Measurements from ENCODE around the gene INF2. TPM values are rescaled to one million over a fixed set of nuclear protein-coding genes. Genes with fewer than 3 reads are reported as not detected.

The INF2 gene
- total RNA-seq, 1 donor: 37.4 TPM

DNA sequence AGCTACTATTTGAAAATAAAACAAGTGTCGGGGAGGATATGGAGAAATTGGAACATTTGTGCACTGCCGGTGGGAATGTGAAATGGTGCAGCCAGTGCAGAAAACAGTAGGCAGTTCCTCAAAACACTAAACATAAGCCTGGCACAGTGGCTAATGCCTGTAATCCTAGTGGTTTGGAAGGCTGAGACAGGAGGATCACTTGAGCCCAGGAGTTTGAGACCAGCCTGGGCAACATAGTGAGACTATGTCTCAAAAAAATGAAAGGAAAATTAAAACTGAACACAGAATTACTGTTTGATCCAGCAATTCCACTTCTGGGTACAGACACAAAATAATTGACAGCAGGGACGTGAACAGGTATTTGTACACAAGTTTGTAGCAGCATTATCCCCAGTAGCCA is 76.1 kb downstream of the INF2 start:
- DNase-seq (ENCODE audit: low read depth in 2 of 3, low spot score in 2 of 3): no peak

DNA sequence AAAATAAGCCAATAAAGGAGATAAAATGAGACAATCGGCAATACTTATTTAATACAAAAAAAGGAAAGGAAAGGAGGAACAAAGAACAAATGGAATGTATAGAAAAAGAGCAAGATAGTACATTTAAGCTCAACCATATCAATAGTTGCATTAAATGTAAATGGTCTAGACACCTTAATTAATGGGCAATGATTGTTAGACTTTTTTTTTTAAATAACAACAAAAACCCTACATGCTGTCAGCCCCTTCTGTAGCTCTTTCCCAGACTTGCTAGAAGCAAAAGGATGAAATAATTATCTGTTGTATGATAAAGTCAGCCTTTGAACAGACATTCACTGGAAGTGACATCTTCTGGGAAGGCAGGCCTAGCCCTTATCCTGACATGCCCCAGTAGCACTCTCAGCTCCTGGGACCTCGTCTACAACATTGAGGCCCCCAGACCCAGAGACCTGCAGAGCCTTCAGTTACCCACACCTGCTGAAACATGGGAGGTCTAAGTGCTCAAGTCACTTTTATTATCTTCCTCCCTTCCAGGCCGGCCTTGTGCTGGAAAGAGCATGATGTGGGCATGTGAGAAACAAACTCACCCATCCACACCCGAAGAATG is 76.9 kb downstream of the INF2 start:
- DNase-seq (ENCODE audit: low read depth in 2 of 3, low spot score in 2 of 3): no peak

DNA sequence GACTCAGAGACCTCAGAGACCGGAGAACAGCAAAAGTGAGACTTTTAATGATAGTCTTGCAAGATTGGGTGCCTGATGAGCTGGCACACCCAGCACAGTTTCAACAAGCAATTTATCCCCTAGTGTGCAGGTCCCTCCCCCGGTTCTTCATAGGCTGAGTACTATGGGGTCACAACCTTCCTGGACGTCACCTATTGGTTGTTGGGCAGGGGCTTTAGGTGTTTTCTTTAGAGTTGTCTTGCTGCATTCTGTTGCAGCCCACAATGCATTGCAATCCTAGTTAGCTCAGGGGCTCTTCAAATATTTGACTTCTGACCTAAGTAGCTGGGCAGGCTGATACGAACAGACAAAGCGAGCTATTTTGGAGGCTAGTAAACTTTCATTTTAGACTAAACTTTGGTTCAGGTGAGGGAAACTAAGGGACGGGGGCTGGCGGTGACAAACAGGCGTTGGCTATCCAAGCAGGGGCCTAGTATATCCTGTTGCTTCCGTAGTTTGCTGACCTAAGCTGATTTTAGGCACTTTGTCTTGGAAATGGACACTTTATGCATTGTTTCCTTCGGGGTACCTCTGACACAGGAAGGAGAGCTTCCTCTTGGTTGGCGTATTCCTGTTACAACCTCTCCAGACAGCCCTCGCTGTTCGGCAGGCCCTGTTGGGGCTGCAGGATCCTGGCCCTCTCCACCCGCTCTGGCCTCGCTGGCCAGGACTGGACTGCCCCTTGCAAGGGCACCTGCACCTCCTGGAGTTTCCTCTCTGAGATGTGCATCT is 77.6 kb downstream of the INF2 start:
- DNase-seq (ENCODE audit: low read depth in 2 of 3, low spot score in 2 of 3): no peak

DNA sequence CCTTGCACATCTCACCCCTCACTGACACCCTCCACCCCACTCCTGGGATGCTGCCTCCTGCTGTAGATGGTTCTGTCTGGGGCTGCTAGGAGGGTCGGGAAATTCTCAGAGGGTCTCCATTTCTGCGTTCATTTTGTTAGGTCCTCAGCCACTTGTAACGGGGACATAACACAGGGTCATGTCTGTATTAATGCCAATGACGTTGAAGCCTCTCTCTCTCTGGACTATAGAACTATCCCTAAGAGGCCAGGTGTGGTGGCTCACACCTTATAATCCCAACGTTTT is 78.2 kb downstream of the INF2 start:
- no peak for DNase-seq (ENCODE audit: low read depth in 2 of 3, low spot score in 2 of 3)

DNA sequence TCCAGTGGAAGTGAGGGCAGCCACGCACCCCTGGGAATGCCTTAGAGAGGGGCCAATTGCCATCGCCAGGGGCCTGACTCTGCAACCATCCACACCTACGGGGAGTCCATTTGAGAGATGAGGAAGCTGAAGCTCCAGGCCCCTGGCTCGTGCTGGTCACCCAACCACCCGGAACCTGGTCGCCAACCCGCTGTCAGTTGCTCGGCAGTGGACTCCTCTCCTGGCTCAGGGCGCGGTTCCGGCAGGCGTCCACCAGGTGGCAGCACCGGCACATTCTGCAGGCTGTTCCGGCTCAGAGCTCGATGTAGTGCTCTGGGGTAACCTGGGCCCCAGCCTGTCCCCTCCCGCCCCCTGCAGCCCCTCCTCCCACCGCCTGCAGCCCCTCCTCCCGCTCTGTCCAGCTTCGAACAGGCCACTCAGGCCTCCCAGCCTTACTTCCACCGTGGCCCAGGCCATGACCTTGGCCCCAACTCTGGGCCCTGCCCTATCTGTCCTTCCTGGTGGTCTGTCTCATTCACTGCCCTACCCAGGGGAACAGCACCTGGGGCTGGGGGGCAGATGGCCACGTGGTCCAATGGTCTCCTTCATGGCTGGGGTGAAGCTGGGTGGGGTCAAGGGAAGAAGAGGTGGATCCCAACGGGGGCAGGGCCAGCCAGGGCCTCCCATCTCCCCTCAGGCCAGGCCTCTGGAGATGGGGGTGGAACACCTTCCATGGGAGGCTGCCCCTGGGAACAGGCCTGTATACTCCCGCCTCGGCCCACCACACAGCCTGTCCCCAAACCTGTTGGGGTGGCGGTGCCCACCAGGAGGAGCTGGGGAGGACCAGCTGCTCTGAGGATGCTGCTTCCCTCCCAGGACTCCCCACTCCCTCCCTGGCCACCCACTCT is 79.3 kb downstream of the INF2 start:
- peak; percentile 77 to 86 (median 80) for DNase-seq (ENCODE audit: low read depth in 2 of 3, low spot score in 2 of 3)

DNA sequence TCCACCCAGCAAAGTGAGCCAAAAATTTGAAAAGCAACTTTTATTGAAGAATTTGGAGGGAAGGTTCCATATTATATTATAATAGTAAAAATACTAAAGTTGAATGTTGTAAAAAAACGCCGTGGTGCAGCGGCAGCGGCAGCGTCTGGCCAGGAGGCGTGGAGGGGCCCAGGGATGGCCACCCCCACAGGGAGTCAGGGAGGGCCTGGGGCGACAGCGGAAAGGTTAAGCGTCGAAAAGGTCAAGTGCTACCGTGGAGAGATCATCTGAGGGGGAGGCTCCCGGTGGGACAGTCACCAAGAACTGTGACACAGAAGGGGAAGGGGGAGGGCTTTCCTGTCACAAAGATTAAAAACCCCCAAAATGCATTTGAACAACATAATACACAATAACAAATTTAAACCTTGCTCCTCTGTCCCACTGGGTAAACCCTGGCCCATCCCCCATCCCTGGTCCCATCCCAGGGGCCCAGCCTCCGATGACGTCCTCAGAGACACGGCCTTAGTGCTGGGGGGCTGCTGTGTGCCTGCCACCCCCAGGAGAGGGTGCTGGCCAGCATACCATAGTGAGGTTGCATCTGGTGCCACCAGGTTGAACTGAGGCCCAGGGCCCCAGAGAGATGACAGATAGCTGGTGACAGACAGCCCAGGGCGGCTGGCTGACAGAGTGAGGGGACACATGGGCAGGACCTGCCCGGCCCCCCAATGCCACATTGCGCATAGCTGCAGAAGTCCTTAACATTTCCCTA is 80.1 kb downstream of the INF2 start:
- no peak for DNase-seq (ENCODE audit: low read depth in 2 of 3, low spot score in 2 of 3)

DNA sequence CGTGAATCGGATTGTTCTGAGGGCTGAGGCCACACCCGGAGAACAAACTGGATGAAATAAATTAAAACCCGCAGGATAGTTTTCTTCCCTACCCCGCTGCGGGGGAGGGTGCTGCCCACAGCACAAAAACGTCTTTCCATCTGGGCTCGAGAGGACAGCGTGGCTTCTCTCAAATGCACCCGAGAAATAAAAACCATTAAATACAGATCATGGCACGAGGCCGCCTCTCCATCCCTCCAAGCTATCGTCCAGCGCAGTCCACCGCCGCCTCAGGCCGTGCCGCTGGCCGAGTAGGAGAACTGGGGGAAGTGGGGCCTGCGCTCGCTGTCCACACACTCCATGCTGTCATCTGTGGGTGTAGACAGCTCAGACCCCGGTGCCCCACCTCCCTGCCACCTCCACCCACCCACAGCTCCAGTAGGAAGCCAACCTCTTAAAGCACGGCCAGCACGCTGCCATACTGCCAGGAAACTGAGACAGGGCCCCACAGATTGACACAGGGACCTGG is 80.7 kb downstream of the INF2 start:
- DNase-seq (ENCODE audit: low read depth in 2 of 3, low spot score in 2 of 3): no peak

DNA sequence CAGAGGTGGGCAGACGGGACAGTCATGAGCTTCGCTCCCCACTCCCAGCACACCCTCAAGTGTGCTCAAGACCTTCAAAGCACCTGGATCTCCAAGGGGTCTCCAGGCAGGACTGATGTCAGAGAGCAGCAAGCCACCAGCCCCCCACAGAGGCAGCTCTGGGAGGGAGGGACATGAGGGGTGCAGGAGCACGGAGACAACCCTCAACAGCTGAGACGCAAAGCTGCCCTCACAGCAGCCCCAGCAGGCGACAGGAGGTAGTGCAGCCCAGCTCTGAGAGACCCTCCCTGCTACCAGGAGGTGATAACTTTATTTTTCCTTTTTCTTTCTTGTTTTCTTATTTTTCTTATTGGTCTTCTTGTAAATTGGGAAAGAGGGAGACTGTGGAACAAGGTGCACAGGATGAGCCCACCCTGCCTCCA is 81.4 kb downstream of the INF2 start:
- DNase-seq (ENCODE audit: low read depth in 2 of 3, low spot score in 2 of 3): no peak

DNA sequence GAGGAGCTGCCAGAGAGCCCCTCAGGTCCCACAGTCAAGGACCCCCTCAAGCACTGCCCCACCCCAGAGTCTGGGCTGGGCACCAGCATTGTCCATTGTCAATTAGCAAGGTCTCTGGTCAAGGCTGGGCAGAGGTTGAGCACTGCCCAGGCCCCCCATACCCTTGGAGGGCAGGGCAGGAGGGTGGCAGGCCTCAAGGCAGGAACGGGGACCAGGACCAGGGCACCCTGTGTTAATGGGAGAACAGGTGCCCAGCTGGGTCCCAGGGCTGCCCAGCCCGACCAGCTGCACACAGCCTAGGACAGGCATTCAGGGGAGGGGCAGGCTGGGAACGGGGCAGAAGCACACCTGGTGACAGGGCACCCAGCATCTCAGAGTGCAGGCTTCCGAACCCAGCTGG is 82.0 kb downstream of the INF2 start:
- no peak for DNase-seq (ENCODE audit: low read depth in 2 of 3, low spot score in 2 of 3)

Small RNA genes within 50 kb of the gene (small RNA-seq; reads per million reads assigned to genes)
- gene MIR4710: not detected

Other genes with a start within 250 kb of the INF2 start
- gene C14orf180, start 109.9 kb upstream of the INF2 start, total RNA-seq: not detected
- not detected for gene TMEM179, start 84.8 kb upstream of the INF2 start, total RNA-seq
- 3.8 TPM for gene ADSS1, start 34.6 kb downstream of the INF2 start, total RNA-seq
- 89.9 TPM for gene SIVA1, start 63.5 kb downstream of the INF2 start, total RNA-seq
- 130 TPM for gene AKT1, start 106.1 kb downstream of the INF2 start, total RNA-seq
- gene ZBTB42, start 111.5 kb downstream of the INF2 start, total RNA-seq: 11.8 TPM
- gene CEP170B, start 175.7 kb downstream of the INF2 start, total RNA-seq: 0.81 TPM
- gene PLD4, start 235.3 kb downstream of the INF2 start, total RNA-seq: 25.6 TPM

Measured in hematopoietic multipotent progenitor cell (in vitro differentiated cells).